ENCODE data around the gene DNAAF3. TPM values are rescaled to one million over a fixed set of nuclear protein-coding genes. Genes with fewer than 3 reads are reported as not detected.

Gene DNAAF3
- total and polyA plus RNA-seq, 2 donors, result 0.37 to 0.62 TPM

- H3K27ac ChIP-seq (ENCODE audit: low read depth), result peak overlapping the region; percentile 40
- no peak for DNase-seq (ENCODE audit: extremely low spot score)
- H3K36me3 ChIP-seq (ENCODE audit: insufficient read depth), result no peaks in the 10 kb centered on the region
- H3K4me1 ChIP-seq (ENCODE audit: insufficient read depth), result no peaks in the 10 kb centered on the region
- 93% methylated on average over 25 of the region's 25 CpGs for WGBS
- H3K4me3 ChIP-seq (ENCODE audit: low read depth, low read length), result no peak overlapping the region
Measured at GRCh38 chr19:55112246-55112776, 54.1 kb downstream of the DNAAF3 start.

DNA sequence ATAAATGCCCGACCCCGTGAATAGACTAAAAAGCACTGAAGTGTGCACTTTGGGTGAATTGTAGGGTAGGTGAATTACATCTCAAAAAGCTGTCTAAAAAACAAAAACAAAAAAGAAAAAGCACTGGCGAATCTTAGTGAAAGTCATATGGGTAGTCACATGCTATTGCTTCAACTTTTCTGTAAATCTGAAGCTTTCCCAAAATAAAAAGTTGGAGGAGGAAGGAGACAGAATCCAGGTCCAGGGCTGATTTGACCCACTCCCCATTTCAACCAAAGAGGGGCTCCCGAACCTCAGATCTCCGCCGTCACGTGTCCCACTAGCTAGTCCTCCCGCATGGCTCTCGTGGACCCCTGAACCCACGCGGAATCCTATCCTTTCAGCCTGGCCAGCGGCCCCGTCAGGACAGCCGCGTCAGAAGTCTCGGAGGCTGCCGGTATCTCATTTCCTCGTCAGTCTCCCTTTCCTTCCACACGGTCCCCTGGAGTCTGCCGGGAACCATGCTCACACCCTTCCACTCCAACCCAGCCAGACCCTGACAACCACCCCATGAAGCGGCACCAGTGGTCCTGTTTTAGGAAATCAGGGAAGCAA lies 55.1 kb downstream of the DNAAF3 start:
- no peak overlapping the region for H3K4me3 ChIP-seq (ENCODE audit: low read depth, low read length)
- H3K4me1 ChIP-seq (ENCODE audit: insufficient read depth), result no peaks in the 10 kb centered on the region
- no peaks in the 10 kb centered on the region for H3K36me3 ChIP-seq (ENCODE audit: insufficient read depth)
- 78% methylated on average over 21 of the region's 21 CpGs for WGBS
- no peak for DNase-seq (ENCODE audit: extremely low spot score)
- no peak overlapping the region for H3K27ac ChIP-seq (ENCODE audit: low read depth)

- Histone ChIP-seq H3K27ac (ENCODE audit: low read depth) (no peak overlapping the region), H3K4me3 (ENCODE audit: low read depth, low read length) (no peak overlapping the region), H3K4me1 (ENCODE audit: insufficient read depth) (no peaks in the 10 kb centered on the region), H3K36me3 (ENCODE audit: insufficient read depth) (no peaks in the 10 kb centered on the region)
- WGBS, result 83% methylated on average over 20 of the region's 20 CpGs
- DNase-seq (ENCODE audit: extremely low spot score), result no peak
Measured at GRCh38 chr19:55109527-55110291, 56.7 kb downstream of the DNAAF3 start.

Small RNA genes within 50 kb of the gene (small RNA-seq; reads per million reads assigned to genes)
- gene MIR7975 (not detected), gene RF01210 (not detected)

Other genes with a start within 250 kb of the DNAAF3 start
- not detected for gene NLRP7, start 219.1 kb downstream of the DNAAF3 start, total RNA-seq
- gene NLRP7, start 219.1 kb downstream of the DNAAF3 start, polyA plus RNA-seq, result not detected
- 1.8 TPM for gene NLRP2, start 200.2 kb downstream of the DNAAF3 start, total RNA-seq
- 1.9 TPM for gene NLRP2, start 200.2 kb downstream of the DNAAF3 start, polyA plus RNA-seq
- gene GP6, start 128.3 kb downstream of the DNAAF3 start, total RNA-seq, result not detected
- gene GP6, start 128.3 kb downstream of the DNAAF3 start, polyA plus RNA-seq, result 0.16 TPM
- 15.0 TPM for gene RDH13, start 103.5 kb downstream of the DNAAF3 start, total RNA-seq
- gene RDH13, start 103.5 kb downstream of the DNAAF3 start, polyA plus RNA-seq, result 12.4 TPM
- 3.0 TPM for gene EPS8L1, start 90.7 kb downstream of the DNAAF3 start, total RNA-seq
- gene EPS8L1, start 90.7 kb downstream of the DNAAF3 start, polyA plus RNA-seq, result 8.1 TPM
- gene PPP1R12C, start 49.0 kb downstream of the DNAAF3 start, total RNA-seq, result 24.8 TPM
- gene PPP1R12C, start 49.0 kb downstream of the DNAAF3 start, polyA plus RNA-seq, result 219 TPM
- 47.2 TPM for gene TNNT1, start 17.4 kb downstream of the DNAAF3 start, total RNA-seq
- not detected for gene TNNT1, start 17.4 kb downstream of the DNAAF3 start, polyA plus RNA-seq
- gene TNNI3, start 8.9 kb downstream of the DNAAF3 start, total RNA-seq, result not detected
- not detected for gene TNNI3, start 8.9 kb downstream of the DNAAF3 start, polyA plus RNA-seq
- 0.74 TPM for gene SYT5, start 13.7 kb upstream of the DNAAF3 start, total RNA-seq
- gene SYT5, start 13.7 kb upstream of the DNAAF3 start, polyA plus RNA-seq, result 0.77 TPM
- gene PTPRH, start 42.9 kb upstream of the DNAAF3 start, total RNA-seq, result 3.6 TPM
- gene PTPRH, start 42.9 kb upstream of the DNAAF3 start, polyA plus RNA-seq, result 1.6 TPM
- gene TMEM86B, start 62.1 kb upstream of the DNAAF3 start, total RNA-seq, result 0.79 TPM
- 4.5 TPM for gene TMEM86B, start 62.1 kb upstream of the DNAAF3 start, polyA plus RNA-seq
- 14.5 TPM for gene PPP6R1, start 92.4 kb upstream of the DNAAF3 start, total RNA-seq
- gene PPP6R1, start 92.4 kb upstream of the DNAAF3 start, polyA plus RNA-seq, result 43.1 TPM
- gene HSPBP1, start 113.5 kb upstream of the DNAAF3 start, total RNA-seq, result 6.5 TPM
- gene HSPBP1, start 113.5 kb upstream of the DNAAF3 start, polyA plus RNA-seq, result 56.3 TPM
- 9.7 TPM for gene BRSK1, start 117.4 kb upstream of the DNAAF3 start, total RNA-seq
- 8.8 TPM for gene BRSK1, start 117.4 kb upstream of the DNAAF3 start, polyA plus RNA-seq
- 0.48 TPM for gene TMEM150B, start 158.7 kb upstream of the DNAAF3 start, total RNA-seq
- 1.7 TPM for gene TMEM150B, start 158.7 kb upstream of the DNAAF3 start, polyA plus RNA-seq
- gene KMT5C, start 173.3 kb upstream of the DNAAF3 start, total RNA-seq, result 9.3 TPM
- 10.2 TPM for gene KMT5C, start 173.3 kb upstream of the DNAAF3 start, polyA plus RNA-seq
- gene COX6B2, start 188.1 kb upstream of the DNAAF3 start, total RNA-seq, result not detected
- 0.39 TPM for gene COX6B2, start 188.1 kb upstream of the DNAAF3 start, polyA plus RNA-seq
- gene GARIN5B, start 196.6 kb upstream of the DNAAF3 start, total RNA-seq, result not detected
- gene GARIN5B, start 196.6 kb upstream of the DNAAF3 start, polyA plus RNA-seq, result not detected
- gene IL11, start 203.8 kb upstream of the DNAAF3 start, total RNA-seq, result 0.42 TPM
- 0.53 TPM for gene IL11, start 203.8 kb upstream of the DNAAF3 start, polyA plus RNA-seq
- gene TMEM190, start 210.2 kb upstream of the DNAAF3 start, total RNA-seq, result not detected
- gene TMEM190, start 210.2 kb upstream of the DNAAF3 start, polyA plus RNA-seq, result not detected
- gene TMEM238, start 217.7 kb upstream of the DNAAF3 start, total RNA-seq, result not detected
- gene TMEM238, start 217.7 kb upstream of the DNAAF3 start, polyA plus RNA-seq, result 0.43 TPM
- gene RPL28, start 219.3 kb upstream of the DNAAF3 start, total RNA-seq, result 141 TPM
- gene RPL28, start 219.3 kb upstream of the DNAAF3 start, polyA plus RNA-seq, result 1,449 TPM
- 29.9 TPM for gene UBE2S, start 241.2 kb upstream of the DNAAF3 start, total RNA-seq
- 17.5 TPM for gene UBE2S, start 241.2 kb upstream of the DNAAF3 start, polyA plus RNA-seq